Transverse colon (tissue), 4 donors: ENCODE measurements around the gene PAX5. TPM values are rescaled to one million over a fixed set of nuclear protein-coding genes. Genes with fewer than 3 reads are reported as not detected.

ENCODE experiments used
- DNase-seq: peaks from one replicate; pipeline ENCODE4 v3.0.0-alpha.2; 2019
- H3K27ac ChIP-seq, 4 donors: fragments of 200-600 bp; sonication (generic); 2 replicates each; pipeline ENCODE4 v1.5.1; 2016 to 2018; ENCODE audit warnings: inconsistent platforms in 4 of 4
- H3K27me3 ChIP-seq: fragments of 200-600 bp; sonication (generic); 2 replicates; pipeline ENCODE4 v1.5.1; 2017; ENCODE audit warnings: inconsistent platforms
- H3K36me3 ChIP-seq, 4 donors: fragments of 200-600 bp; sonication (generic); 2 replicates each; pipeline ENCODE4 v1.5.1; 2017 to 2019; ENCODE audit warnings: inconsistent platforms in 4 of 4
- H3K4me1 ChIP-seq, 4 donors: fragments of 200-600 bp; sonication (generic); 2 replicates each; pipeline ENCODE4 v1.5.1; 2017 to 2020; ENCODE audit warnings: inconsistent platforms in 4 of 4
- H3K4me3 ChIP-seq, 4 donors: fragments of 200-600 bp; sonication (generic); 1 replicate in 1 of 4; 2 replicates in 3 of 4; pipeline versions ENCODE4 v1.5.1 to v1.6.1; 2017 to 2019; ENCODE audit warnings: inconsistent platforms in 4 of 4
- H3K9me3 ChIP-seq, 2 donors: fragments of 200-600 bp; sonication (generic); 2 replicates each; pipeline ENCODE4 v1.5.1; 2017 to 2019; ENCODE audit warnings: inconsistent platforms in 2 of 2
- EP300 ChIP-seq: sonication (generic); formaldehyde crosslinking; IDR thresholded peaks from one replicate; pipeline ENCODE4 v1.6.1; 2017; ENCODE audit warnings: antibody characterized with exemption, low read depth
- POLR2A ChIP-seq: fragments of 450-650 bp; IDR thresholded peaks from one replicate; pipeline ENCODE4 v1.6.1; 2016; ENCODE audit warnings: antibody characterized with exemption, mild to moderate bottlenecking, moderate library complexity
- POLR2AphosphoS5 ChIP-seq, 3 donors: sonication (generic); formaldehyde crosslinking; IDR thresholded peaks; one replicate each; pipeline ENCODE4 v1.6.1; 2016; ENCODE audit warnings: antibody characterized with exemption in 3 of 3
- WGBS, 2 donors: methylation state at CpG; one replicate each; pipeline ENCODE4 v1.1.5; 2018; ENCODE audit warnings: low coverage in 1 of 2; 5-methylcytosine and 5-hydroxymethylcytosine counted together
- in situ Hi-C, 4 donors: fragments of 200-750 bp; cut with MboI; loops; one replicate each; pipeline versions ENCODE4 v1.15.0 to v1.15.1; 2017; ENCODE audit warnings: low sequenced_read_pairs in 3 of 4, low pct_ligation_motif_present in 1 of 4, low pct_unique_long_range_greater_than_20kb in 1 of 4
- intact Hi-C: fragments of 100-400 bp; cut with DNase I; formaldehyde crosslinking; loops from one replicate; pipeline ENCODE4 v1.15.1; 2023; ENCODE audit warnings: low total_unique reads
- total RNA-seq, 4 donors: library from RNA; depleted of rRNA; stranded (reverse); fragments of >200 nt; gene quantifications; one replicate each; pipeline ENCODE4 v1.1.0, GENCODE V29; 2016
- TF ChIP-seq, protein P1 (sequence below), 5 experiments: fragments of 200-600 bp in 3 of 5; fragments of 450-650 bp in 2 of 5; sonication (generic) in 3 of 5; IDR thresholded peaks; 1 replicate in 2 of 5; 2 replicates in 3 of 5; pipeline ENCODE4 v1.5.1; 2016 to 2017; ENCODE audit warnings: antibody characterized with exemption in 5 of 5, inconsistent platforms in 3 of 5, mild to moderate bottlenecking in 2 of 5, moderate library complexity in 1 of 5

PAX5 gene
- total RNA-seq, 4 donors from 2014 or later = 2.4 to 3.7 TPM; not detected in 2

DNA sequence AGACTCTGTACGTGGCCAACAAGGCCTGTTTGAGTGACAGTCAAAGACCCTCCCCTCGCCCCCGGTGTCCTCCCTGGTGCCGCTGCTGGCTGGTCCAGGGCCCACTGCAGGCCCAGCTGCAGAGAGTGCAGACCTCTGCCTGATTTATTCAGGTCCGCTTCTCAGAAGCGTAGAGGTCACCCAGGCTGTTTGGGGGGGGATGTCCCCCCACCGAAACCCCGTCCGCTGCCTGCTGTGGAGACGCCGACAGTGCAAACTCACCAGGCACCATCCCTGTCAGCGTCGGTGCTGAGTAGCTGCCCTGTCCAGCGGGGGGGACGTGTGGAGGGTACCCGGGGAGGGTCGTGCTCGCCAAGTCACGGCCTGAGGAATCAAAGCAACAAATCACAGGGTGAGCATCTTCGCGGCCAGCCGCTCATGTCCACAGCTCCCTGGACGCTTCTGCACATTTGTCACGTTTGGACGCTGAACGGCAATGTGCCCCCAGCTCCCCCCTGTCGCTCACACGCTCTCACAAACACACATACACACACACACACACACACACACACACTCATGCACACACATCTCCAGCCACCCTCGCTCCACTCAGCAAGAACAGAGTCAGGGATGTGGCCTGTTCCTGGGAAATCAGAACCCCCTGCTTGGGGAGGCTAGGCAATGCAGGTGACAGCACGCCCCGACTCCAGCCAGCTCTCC lies 152.2 kb downstream of the PAX5 start:
- no peaks in the 10 kb centered on the region for H3K9me3 ChIP-seq
- DNase-seq = no peak
- no peaks in the 10 kb centered on the region for H3K36me3 ChIP-seq
- TF ChIP-seq POLR2A = no peak
- TF ChIP-seq, protein P1, sequence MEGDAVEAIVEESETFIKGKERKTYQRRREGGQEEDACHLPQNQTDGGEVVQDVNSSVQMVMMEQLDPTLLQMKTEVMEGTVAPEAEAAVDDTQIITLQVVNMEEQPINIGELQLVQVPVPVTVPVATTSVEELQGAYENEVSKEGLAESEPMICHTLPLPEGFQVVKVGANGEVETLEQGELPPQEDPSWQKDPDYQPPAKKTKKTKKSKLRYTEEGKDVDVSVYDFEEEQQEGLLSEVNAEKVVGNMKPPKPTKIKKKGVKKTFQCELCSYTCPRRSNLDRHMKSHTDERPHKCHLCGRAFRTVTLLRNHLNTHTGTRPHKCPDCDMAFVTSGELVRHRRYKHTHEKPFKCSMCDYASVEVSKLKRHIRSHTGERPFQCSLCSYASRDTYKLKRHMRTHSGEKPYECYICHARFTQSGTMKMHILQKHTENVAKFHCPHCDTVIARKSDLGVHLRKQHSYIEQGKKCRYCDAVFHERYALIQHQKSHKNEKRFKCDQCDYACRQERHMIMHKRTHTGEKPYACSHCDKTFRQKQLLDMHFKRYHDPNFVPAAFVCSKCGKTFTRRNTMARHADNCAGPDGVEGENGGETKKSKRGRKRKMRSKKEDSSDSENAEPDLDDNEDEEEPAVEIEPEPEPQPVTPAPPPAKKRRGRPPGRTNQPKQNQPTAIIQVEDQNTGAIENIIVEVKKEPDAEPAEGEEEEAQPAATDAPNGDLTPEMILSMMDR (IDR thresholded peaks at IDR 0.05) = no peak
- TF ChIP-seq EP300 = no peak
- TF ChIP-seq POLR2AphosphoS5 (IDR thresholded peaks at IDR 0.05) = no peak
- intact Hi-C loops (no loop called here), in situ Hi-C loops (no loop called here)
- no peak overlapping the region for H3K27ac ChIP-seq
- no peaks in the 10 kb centered on the region for H3K4me1 ChIP-seq
- WGBS, 2 donors = 83% methylated on average over 27 of the region's 31 CpGs; no CpG with 5 or more reads in 1 of the 2 donors
- no peak overlapping the region for H3K4me3 ChIP-seq
- H3K27me3 ChIP-seq = no peaks in the 10 kb centered on the region

DNA sequence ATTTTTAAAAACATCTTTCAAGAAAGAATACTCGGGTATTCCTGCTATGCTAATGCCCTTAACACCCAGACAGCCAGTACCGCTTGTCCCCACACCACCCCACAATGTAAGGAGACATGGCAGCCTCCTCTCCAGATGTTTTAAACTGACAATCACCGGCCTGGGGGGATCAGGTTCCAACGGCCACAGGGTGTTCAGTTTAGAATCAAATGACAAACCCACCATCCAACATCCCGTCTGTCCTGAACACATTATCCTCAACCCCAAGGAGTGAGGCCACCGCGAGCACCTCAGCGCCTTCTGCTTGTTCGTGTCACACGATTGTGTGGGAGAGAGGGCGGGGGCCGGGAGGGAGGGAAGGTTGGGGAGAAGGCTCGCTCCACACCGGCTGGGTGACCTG lies 152.8 kb downstream of the PAX5 start:
- no peak for TF ChIP-seq POLR2A
- TF ChIP-seq, protein P1 (IDR thresholded peaks at IDR 0.05) = no peak
- TF ChIP-seq EP300 = no peak
- TF ChIP-seq POLR2AphosphoS5 (IDR thresholded peaks at IDR 0.05) = no peak
- Histone ChIP-seq H3K27me3 (no peaks in the 10 kb centered on the region), H3K4me3 (no peak overlapping the region), H3K36me3 (no peaks in the 10 kb centered on the region), H3K4me1 (no peaks in the 10 kb centered on the region), H3K9me3 (no peaks in the 10 kb centered on the region), H3K27ac (no peak overlapping the region)
- WGBS, 2 donors = 85 to 89% methylated on average over 3 to 14 of the region's 14 CpGs
- intact Hi-C loops = no loop called here
- in situ Hi-C loops = no loop called here
- no peak for DNase-seq

DNA sequence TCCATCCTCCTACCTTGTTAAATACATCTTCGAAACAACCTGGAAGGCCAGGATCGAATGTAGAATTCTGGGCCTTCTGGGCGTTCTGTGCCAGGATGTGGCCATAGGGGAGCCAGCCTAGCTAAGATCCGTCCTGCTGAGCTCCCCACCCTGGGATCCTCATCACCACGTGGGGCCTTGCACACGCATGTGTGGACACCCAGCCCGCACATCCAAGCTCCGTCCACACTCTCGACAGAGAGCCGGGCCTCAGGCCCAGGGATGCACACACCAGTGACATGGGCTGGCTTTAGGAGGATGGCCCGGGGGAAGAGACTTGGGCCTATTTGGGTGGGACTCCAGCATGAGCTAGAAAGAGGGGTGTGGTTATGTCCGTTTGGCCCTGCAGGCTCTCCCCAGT lies 154.0 kb downstream of the PAX5 start:
- Histone ChIP-seq H3K36me3 (no peaks in the 10 kb centered on the region), H3K4me1 (no peaks in the 10 kb centered on the region), H3K27me3 (no peaks in the 10 kb centered on the region), H3K27ac (no peak overlapping the region), H3K4me3 (no peak overlapping the region), H3K9me3 (no peaks in the 10 kb centered on the region)
- TF ChIP-seq EP300 = no peak
- no peak for TF ChIP-seq POLR2A
- TF ChIP-seq POLR2AphosphoS5 (IDR thresholded peaks at IDR 0.05) = no peak
- TF ChIP-seq, protein P1 (IDR thresholded peaks at IDR 0.05) = no peak
- no peak for DNase-seq
- 90% methylated on average over 12 of the region's 12 CpGs; no CpG with 5 or more reads in 1 of the 2 donors for WGBS, 2 donors
- in situ Hi-C loops = no loop called here
- intact Hi-C loops = no loop called here

DNA sequence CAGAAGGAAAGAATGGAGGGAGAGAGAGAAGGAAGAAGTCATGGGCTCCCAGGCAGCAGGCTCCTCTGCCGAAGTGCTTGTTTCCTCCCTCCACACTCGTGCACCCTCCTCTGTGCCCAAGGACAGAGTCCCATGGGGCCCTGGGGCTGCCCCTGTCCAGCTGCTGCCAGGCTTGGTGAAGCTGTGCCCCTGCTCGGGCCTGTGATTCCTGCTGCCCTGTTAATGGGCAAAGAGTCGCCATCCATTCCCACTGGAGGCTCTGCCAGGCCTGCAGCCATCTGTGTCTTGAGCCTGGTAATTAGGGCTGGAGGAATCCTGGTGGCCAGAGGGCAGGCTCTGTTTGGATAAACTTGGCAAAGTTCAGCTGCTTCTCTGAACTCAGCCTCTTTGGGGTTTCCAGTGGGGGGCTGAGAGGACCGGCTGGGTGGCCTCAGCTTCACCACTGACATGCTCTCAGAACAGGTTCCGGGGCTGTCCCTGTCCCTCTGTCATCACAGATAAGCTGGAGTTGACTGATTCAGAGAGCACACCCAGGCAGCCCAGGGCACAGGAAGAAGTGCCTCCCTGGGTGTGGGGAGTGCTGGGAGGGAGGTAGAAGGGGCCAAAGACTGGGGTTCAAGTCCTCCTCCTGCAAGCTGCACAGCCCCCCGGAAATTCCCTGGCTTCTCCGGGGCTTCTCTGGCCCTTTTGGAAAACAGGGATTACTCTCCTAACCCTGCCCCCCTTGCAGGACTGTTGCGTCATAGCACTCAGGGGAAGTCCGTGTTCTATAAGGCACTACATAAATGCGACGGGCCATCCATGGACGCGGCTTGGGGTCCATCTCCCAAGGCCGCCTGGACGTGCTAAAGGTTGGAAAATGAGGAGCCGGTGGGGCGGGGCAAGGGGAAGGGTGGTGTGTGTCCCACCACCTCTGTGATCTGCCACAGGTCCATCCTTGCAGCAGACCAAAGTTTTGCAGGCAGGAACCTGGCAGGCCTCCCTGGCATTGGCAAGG lies 154.8 kb downstream of the PAX5 start:
- Histone ChIP-seq H3K36me3 (no peaks in the 10 kb centered on the region), H3K4me1 (no peaks in the 10 kb centered on the region), H3K9me3 (no peaks in the 10 kb centered on the region), H3K4me3 (no peak overlapping the region), H3K27me3 (no peaks in the 10 kb centered on the region), H3K27ac (no peak overlapping the region)
- intact Hi-C loops (no loop called here), in situ Hi-C loops (no loop called here)
- TF ChIP-seq POLR2A = no peak
- TF ChIP-seq, protein P1 (IDR thresholded peaks at IDR 0.05) = no peak
- TF ChIP-seq POLR2AphosphoS5 (IDR thresholded peaks at IDR 0.05) = no peak
- TF ChIP-seq EP300 = no peak
- DNase-seq = no peak
- whole genome bisulfite sequencing, 2 donors = 66 to 73% methylated on average over 2 to 16 of the region's 18 CpGs
